ENCODE measurements around the gene ZNF428. TPM values are rescaled to one million over a fixed set of nuclear protein-coding genes. Genes with fewer than 3 reads are reported as not detected.
A peak's percentile ranks its signal among the peaks of the same experiment; 100 is the strongest.

The ZNF428 gene
- total RNA-seq, 1 donor from 2014 or later = 18.5 TPM

GRCh38 chr19:43594710-43595604 is 24.5 kb downstream of the ZNF428 start:
- peak overlapping the region; percentile 100 for H3K27ac Mint-ChIP-seq

GRCh38 chr19:43594081-43594697 is 25.2 kb downstream of the ZNF428 start:
- Histone ChIP-seq H3K27ac (no peak overlapping the region), H3K9me3 (ENCODE audit: low read depth) (no peaks in the 10 kb centered on the region), H3K4me3 (peak overlapping the region; percentile 64), H3K36me3 (no peaks in the 10 kb centered on the region), H4K20me1 (ENCODE audit: low read depth) (peaks cover 21% of the 10 kb centered on the region), H3K79me2 (ENCODE audit: low read depth) (peaks cover 45% of the 10 kb centered on the region), H2AFZ (replicated peaks) (no peak overlapping the region), H3K9ac (no peak overlapping the region), H3K27me3 (no peaks in the 10 kb centered on the region), H3F3A (ENCODE audit: low read depth) (peaks cover 20% of the 10 kb centered on the region), H3K4me2 (peak overlapping the region; percentile 97), H3K4me1 (no peaks in the 10 kb centered on the region)
- no peak for DNase-seq (ENCODE audit: low spot score)
- Mint-ChIP-seq H3K4me1 (peaks cover 25% of the 10 kb centered on the region), H3K27me3 (ENCODE audit: insufficient read depth, low read depth) (peaks cover 14% of the 10 kb centered on the region), H3K4me3 (peak overlapping the region; percentile 93), H3K9me3 (no peaks in the 10 kb centered on the region), H3K36me3 (peaks cover 12% of the 10 kb centered on the region), H3K27ac (no peak overlapping the region)
- TF ChIP-seq CTCF (IDR thresholded peaks at IDR 0.05) (no peak), EZH2phosphoT487 (IDR thresholded peaks at IDR 0.05) (no peak), EZH2 (IDR thresholded peaks at IDR 0.05) (no peak)

More at GRCh38 chr19:43594710-43595604, 24.5 kb downstream of the ZNF428 start:
- H3K9ac ChIP-seq = peak overlapping the region; percentile 71
- peaks cover 14% of the 10 kb centered on the region for H3K27me3 Mint-ChIP-seq (ENCODE audit: insufficient read depth, low read depth)
- H4K20me1 ChIP-seq (ENCODE audit: low read depth) = peaks cover 17% of the 10 kb centered on the region
- H2AFZ ChIP-seq (replicated peaks) = peak overlapping the region; percentile 18
- H3K4me3 ChIP-seq = peak overlapping the region; percentile 64
- H3K9me3 ChIP-seq (ENCODE audit: low read depth) = no peaks in the 10 kb centered on the region
- peaks cover 21% of the 10 kb centered on the region for H3F3A ChIP-seq (ENCODE audit: low read depth)
- TF ChIP-seq CTCF (IDR thresholded peaks at IDR 0.05) (peak; percentile 87), EZH2phosphoT487 (IDR thresholded peaks at IDR 0.05) (no peak)
- peak overlapping the region; percentile 97 for H3K4me2 ChIP-seq
- H3K79me2 ChIP-seq (ENCODE audit: low read depth) = peaks cover 45% of the 10 kb centered on the region
- peak overlapping the region; percentile 93 for H3K4me3 Mint-ChIP-seq
- no peak overlapping the region for H3K27ac ChIP-seq
- peaks cover 25% of the 10 kb centered on the region for H3K4me1 Mint-ChIP-seq
- peaks cover 10% of the 10 kb centered on the region for H3K36me3 Mint-ChIP-seq
- H3K4me1 ChIP-seq = no peaks in the 10 kb centered on the region
- DNase-seq (ENCODE audit: low spot score) = peak; percentile 91
- no peaks in the 10 kb centered on the region for H3K27me3 ChIP-seq
- H3K36me3 ChIP-seq = no peaks in the 10 kb centered on the region
- H3K9me3 Mint-ChIP-seq = no peaks in the 10 kb centered on the region

- Mint-ChIP-seq H3K4me3 (no peak overlapping the region), H3K4me1 (peaks cover 21% of the 10 kb centered on the region), H3K9me3 (no peaks in the 10 kb centered on the region), H3K36me3 (peaks cover 12% of the 10 kb centered on the region), H3K27me3 (ENCODE audit: insufficient read depth, low read depth) (peaks cover 14% of the 10 kb centered on the region), H3K27ac (no peak overlapping the region)
- no peak for DNase-seq (ENCODE audit: low spot score)
- Histone ChIP-seq H3K9me3 (ENCODE audit: low read depth) (no peaks in the 10 kb centered on the region), H4K20me1 (ENCODE audit: low read depth) (peaks cover 21% of the 10 kb centered on the region), H3K27ac (no peak overlapping the region), H3K4me3 (no peak overlapping the region), H3F3A (ENCODE audit: low read depth) (peaks cover 17% of the 10 kb centered on the region), H3K9ac (no peak overlapping the region), H3K27me3 (no peaks in the 10 kb centered on the region), H3K36me3 (no peaks in the 10 kb centered on the region), H3K79me2 (ENCODE audit: low read depth) (peaks cover 36% of the 10 kb centered on the region), H3K4me1 (no peaks in the 10 kb centered on the region), H3K4me2 (no peak overlapping the region), H2AFZ (replicated peaks) (no peak overlapping the region)
- no peak for TF ChIP-seq EZH2phosphoT487 (IDR thresholded peaks at IDR 0.05)
- TF ChIP-seq CTCF (IDR thresholded peaks at IDR 0.05) = no peak
- TF ChIP-seq EZH2 (IDR thresholded peaks at IDR 0.05) = no peak
Observed at GRCh38 chr19:43592800-43593350, 26.6 kb downstream of the ZNF428 start.

Measured in neural progenitor cell (in vitro differentiated cells).